Esophagus squamous epithelium (tissue), 5 donors: ENCODE results near the gene ZNF860. TPM values are rescaled to one million over a fixed set of nuclear protein-coding genes. Genes with fewer than 3 reads are reported as not detected.

Source experiments
- DNase-seq: peaks from one replicate; lab custom pipeline; 2025; lab: John Stamatoyannopoulos, UW
- H3K27ac ChIP-seq, 4 donors: fragments of 200-600 bp; sonication (generic); one replicate each; pipeline ENCODE4 v1.5.1; 2016 to 2019; ENCODE audit warnings: mild to moderate bottlenecking in 1 of 4
- H3K27me3 ChIP-seq, 4 donors: fragments of 200-600 bp; sonication (generic); 1 replicate in 3 of 4; 2 replicates in 1 of 4; pipeline versions ENCODE4 v1.5.1 to v1.6.0; 2017 to 2021; ENCODE audit warnings: antibody characterized with exemption in 1 of 4
- H3K36me3 ChIP-seq, 3 donors: fragments of 200-600 bp; sonication (generic); one replicate each; pipeline ENCODE4 v1.5.1; 2016 to 2019
- H3K4me1 ChIP-seq, 3 donors: fragments of 200-600 bp; sonication (generic); one replicate each; pipeline ENCODE4 v1.5.1; 2017 to 2019
- H3K4me3 ChIP-seq, 4 donors: fragments of 200-600 bp; sonication (generic); 1 replicate in 3 of 4; 2 replicates in 1 of 4; pipeline ENCODE4 v1.5.1; 2016 to 2019; ENCODE audit warnings: mild to moderate bottlenecking in 2 of 4, moderate library complexity in 1 of 4
- H3K9me3 ChIP-seq, 3 donors: fragments of 200-600 bp; sonication (generic); one replicate each; pipeline ENCODE4 v1.5.1; 2016 to 2019
- POLR2A ChIP-seq, 4 donors: fragments of 450-650 bp; IDR thresholded peaks; one replicate each; pipeline ENCODE4 v1.6.1; 2017; ENCODE audit warnings: antibody characterized with exemption in 4 of 4, mild to moderate bottlenecking in 4 of 4, moderate library complexity in 3 of 4
- WGBS, 2 donors: methylation state at CpG; one replicate each; pipeline ENCODE4 v1.1.5; 2018; 5-methylcytosine and 5-hydroxymethylcytosine counted together
- intact Hi-C: fragments of 100-400 bp; cut with DNase I; formaldehyde crosslinking; loops from one replicate; pipeline ENCODE4 v1.15.0; 2022
- total RNA-seq, 4 donors: library from RNA; depleted of rRNA; stranded (reverse); fragments of >200 nt; gene quantifications; one replicate each; pipeline ENCODE4 v1.1.0, GENCODE V29; 2016
- TF ChIP-seq, protein P1 (sequence below), 6 experiments: fragments of 450-650 bp in 4 of 6; fragments of 200-600 bp in 2 of 6; sonication (generic) in 2 of 6; IDR thresholded peaks; one replicate each; pipeline ENCODE4 v1.5.1; 2016 to 2019; ENCODE audit warnings: antibody characterized with exemption in 6 of 6, mild to moderate bottlenecking in 4 of 6, moderate library complexity in 4 of 6
- donor health status: DM: yes; HTN: yes; CAD: no.

Gene ZNF860
- total RNA-seq, 4 donors from 2014 or later, result 2.5 to 7.2 (median 4.6) TPM

DNA sequence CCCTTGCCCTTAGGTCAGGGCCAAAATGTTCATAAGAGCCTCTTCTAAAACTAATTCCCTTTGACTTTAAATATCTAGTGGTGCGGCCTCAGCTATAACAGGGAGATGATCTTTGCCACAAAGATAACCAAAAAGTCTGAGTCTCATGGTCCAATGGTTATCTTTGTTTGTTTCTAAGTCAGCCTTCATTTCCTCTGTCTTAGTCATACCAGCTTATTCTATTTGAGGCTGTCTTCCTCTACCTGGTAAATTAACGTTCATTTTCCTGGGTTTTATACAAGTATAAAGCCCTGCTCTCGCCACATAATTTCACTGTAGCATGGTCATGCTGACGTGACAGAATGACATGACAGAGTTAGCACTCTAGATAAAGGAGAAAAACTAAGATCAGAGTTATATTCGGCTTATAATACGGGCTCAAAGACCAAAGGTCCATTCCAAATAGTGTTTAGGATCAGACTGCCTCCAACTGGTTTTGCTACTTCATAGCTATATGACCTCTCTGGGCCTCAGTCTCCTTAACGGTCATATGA is 18.4 kb downstream of the ZNF860 start:
- H3K36me3 ChIP-seq, result no peaks in the 10 kb centered on the region
- H3K27ac ChIP-seq, result no peak overlapping the region
- DNase-seq, result no peak
- H3K4me3 ChIP-seq, result no peak overlapping the region
- H3K27me3 ChIP-seq, result no peaks in the 10 kb centered on the region
- H3K9me3 ChIP-seq, result no peaks in the 10 kb centered on the region
- 80 to 83% methylated on average over 7 of the region's 7 CpGs for WGBS, 2 donors
- intact Hi-C loops, result no loop called here
- TF ChIP-seq POLR2A (IDR thresholded peaks at IDR 0.05), result no peak
- TF ChIP-seq, protein P1, sequence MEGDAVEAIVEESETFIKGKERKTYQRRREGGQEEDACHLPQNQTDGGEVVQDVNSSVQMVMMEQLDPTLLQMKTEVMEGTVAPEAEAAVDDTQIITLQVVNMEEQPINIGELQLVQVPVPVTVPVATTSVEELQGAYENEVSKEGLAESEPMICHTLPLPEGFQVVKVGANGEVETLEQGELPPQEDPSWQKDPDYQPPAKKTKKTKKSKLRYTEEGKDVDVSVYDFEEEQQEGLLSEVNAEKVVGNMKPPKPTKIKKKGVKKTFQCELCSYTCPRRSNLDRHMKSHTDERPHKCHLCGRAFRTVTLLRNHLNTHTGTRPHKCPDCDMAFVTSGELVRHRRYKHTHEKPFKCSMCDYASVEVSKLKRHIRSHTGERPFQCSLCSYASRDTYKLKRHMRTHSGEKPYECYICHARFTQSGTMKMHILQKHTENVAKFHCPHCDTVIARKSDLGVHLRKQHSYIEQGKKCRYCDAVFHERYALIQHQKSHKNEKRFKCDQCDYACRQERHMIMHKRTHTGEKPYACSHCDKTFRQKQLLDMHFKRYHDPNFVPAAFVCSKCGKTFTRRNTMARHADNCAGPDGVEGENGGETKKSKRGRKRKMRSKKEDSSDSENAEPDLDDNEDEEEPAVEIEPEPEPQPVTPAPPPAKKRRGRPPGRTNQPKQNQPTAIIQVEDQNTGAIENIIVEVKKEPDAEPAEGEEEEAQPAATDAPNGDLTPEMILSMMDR (IDR thresholded peaks at IDR 0.05), result no peak
- H3K4me1 ChIP-seq, result peaks cover 6 to 14% (median 10%) of the 10 kb centered on the region in 3 donors

DNA sequence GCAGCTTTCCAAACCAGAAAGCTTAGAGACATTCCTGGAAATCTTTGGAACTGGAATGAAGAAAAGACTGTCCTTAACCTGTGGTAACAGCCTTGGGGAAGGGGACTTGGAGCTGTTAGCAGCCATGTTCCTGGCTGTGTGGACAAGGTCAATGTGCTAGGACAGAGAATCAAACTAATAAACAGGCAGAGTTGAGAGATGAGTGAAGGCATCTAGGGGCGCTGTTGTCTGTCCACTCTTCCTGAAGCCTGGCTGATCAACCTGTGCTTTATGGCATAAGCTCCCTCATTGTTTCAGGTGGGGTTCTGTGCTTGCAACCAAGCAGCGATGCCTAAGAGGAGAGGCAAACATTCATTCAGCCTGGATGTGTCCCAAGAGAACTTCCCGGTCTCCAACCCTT is 19.3 kb downstream of the ZNF860 start:
- intact Hi-C loops, result no loop called here
- no peaks in the 10 kb centered on the region for H3K36me3 ChIP-seq
- H3K9me3 ChIP-seq, result no peaks in the 10 kb centered on the region
- TF ChIP-seq, protein P1 (IDR thresholded peaks at IDR 0.05), result no peak
- TF ChIP-seq POLR2A (IDR thresholded peaks at IDR 0.05), result no peak
- 83% methylated on average over 3 of the region's 3 CpGs for WGBS, 2 donors
- no peaks in the 10 kb centered on the region for H3K27me3 ChIP-seq
- DNase-seq, result no peak
- no peak overlapping the region for H3K4me3 ChIP-seq
- H3K4me1 ChIP-seq, result peaks cover 6 to 14% (median 10%) of the 10 kb centered on the region in 3 donors
- H3K27ac ChIP-seq, result no peak overlapping the region

DNA sequence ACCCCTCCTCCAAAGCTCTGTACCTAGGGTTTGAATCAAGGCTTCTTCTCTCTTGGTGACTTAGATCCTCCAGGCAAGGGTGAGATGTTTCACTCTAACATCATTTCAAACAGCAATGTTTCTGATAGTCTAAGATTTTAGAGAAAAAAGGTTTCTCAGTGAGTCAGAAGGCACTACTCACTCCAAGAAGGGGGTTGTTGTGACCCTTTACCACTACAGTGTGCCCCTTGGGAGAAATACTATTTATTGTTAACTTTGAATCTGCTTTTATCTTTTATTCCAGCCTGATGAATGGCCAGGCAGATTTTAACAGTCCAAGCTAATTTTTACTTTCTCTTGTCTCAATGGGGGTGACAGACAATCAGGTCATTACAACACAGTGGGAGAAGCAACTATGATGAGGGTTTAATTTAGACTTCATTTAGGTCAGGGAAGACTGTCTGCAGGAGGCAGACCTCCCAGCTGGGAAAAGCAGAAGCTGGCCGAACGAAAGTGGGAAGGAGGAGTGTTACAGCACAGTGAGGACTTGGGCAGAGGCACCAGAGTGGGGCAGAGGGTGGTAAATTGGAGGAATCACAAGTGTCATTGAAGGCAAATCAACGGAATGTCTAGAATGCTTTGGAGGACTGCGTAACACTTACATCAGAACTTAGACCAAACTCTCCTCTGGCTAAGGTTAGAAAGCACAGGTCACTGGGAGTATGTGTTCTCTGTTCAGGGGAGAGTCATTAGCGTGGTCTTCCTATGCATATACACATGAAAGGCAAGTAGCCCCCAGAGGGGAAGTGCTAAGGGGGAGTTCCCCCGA is 21.2 kb downstream of the ZNF860 start:
- no peak overlapping the region for H3K27ac ChIP-seq
- H3K9me3 ChIP-seq, result no peaks in the 10 kb centered on the region
- H3K27me3 ChIP-seq, result no peaks in the 10 kb centered on the region
- peaks cover 6 to 14% (median 10%) of the 10 kb centered on the region in 3 donors for H3K4me1 ChIP-seq
- intact Hi-C loops, result no loop called here
- 65 to 78% methylated on average over 5 to 6 of the region's 6 CpGs for WGBS, 2 donors
- H3K36me3 ChIP-seq, result no peaks in the 10 kb centered on the region
- no peak for TF ChIP-seq POLR2A (IDR thresholded peaks at IDR 0.05)
- TF ChIP-seq, protein P1 (IDR thresholded peaks at IDR 0.05), result no peak
- no peak overlapping the region for H3K4me3 ChIP-seq
- no peak for DNase-seq

DNA sequence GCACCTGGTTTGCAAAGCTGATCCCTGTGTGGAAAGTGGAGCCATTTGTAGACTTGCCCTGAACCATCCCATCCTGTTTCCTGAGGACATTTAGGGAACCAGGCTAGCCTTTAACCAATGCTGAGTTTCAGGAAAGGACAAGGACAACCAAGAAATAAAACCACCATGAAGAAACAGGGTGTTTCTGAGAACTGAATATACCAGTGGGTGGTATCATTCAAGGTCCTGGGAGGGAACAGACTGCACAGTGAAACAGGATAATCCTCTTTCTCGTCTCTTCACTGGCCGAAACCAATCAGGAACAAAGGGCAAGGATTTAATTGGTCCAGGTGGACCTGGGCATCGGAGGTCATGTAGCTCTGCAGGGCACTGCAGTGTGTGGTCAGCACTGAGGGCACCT is 21.8 kb downstream of the ZNF860 start:
- DNase-seq, result no peak
- TF ChIP-seq, protein P1 (IDR thresholded peaks at IDR 0.05), result no peak
- TF ChIP-seq POLR2A (IDR thresholded peaks at IDR 0.05), result no peak
- WGBS, 2 donors, result 72 to 85% methylated on average over 3 of the region's 3 CpGs

DNA sequence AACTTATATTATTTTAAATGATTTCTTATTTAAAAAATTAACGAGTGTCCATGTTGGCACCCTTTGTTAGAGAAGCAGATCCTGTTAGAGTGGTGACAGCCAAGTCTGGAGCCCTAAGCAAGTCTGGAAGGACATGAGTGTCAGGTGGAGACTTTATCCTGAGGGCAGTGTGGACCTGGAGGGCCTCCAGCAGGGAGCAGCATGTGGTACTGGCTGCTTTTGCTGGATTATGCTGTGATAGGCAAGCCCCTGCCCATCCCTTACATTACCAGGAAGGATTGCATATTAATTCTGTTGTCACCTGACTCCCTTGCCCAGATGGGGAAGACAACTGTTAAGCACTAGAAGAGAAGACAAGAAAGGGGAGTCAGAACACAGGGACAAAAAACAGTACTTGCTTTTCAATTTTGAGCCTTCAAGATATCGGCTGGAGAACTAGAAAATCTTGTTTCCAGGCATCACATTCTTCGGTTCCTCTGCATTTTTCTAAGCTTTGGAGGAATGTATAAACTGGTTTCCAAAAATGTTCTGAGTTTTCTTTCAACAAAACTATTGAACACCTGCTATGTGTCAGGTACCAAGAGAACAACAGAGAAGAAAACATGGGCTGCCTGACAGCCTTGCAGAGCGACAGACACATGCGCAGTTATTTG is 22.7 kb downstream of the ZNF860 start:
- no peaks in the 10 kb centered on the region for H3K9me3 ChIP-seq
- no peaks in the 10 kb centered on the region for H3K27me3 ChIP-seq
- WGBS, 2 donors, result 45 to 58% methylated on average over 5 of the region's 5 CpGs
- TF ChIP-seq POLR2A (IDR thresholded peaks at IDR 0.05), result no peak
- TF ChIP-seq, protein P1 (IDR thresholded peaks at IDR 0.05), result peak in 2 of 6 experiments; percentile 12 to 33
- peaks cover 6 to 15% (median 10%) of the 10 kb centered on the region in 3 donors for H3K4me1 ChIP-seq
- no peak overlapping the region for H3K27ac ChIP-seq
- no peak overlapping the region for H3K4me3 ChIP-seq
- no peak for DNase-seq
- intact Hi-C loops, result no loop called here
- H3K36me3 ChIP-seq, result no peaks in the 10 kb centered on the region

More for the DNA sequence above, 21.8 kb downstream of the ZNF860 start:
- Histone ChIP-seq H3K27ac (no peak overlapping the region), H3K36me3 (no peaks in the 10 kb centered on the region), H3K4me3 (no peak overlapping the region), H3K9me3 (no peaks in the 10 kb centered on the region), H3K4me1 (peaks cover 6 to 14% (median 10%) of the 10 kb centered on the region in 3 donors), H3K27me3 (no peaks in the 10 kb centered on the region)
- intact Hi-C loops, result no loop called here
